Measurements from ENCODE around the gene TAF3.

GRCh38 chr10:8037941-8038894 lies 219.9 kb downstream of the TAF3 start:
- TF ChIP-seq POLR2AphosphoS5 (IDR thresholded peaks at IDR 0.05; ENCODE audit: low read depth, low read length): no peak
- TF ChIP-seq CTCF (IDR thresholded peaks at IDR 0.05): no peak
- TF ChIP-seq REST (IDR thresholded peaks at IDR 0.05; ENCODE audit: insufficient read depth in 1 of 2, low read depth in 2 of 2, low read length in 1 of 2): no peak

Measured in Panc1 (cell line).